ENCODE results near the gene DVL1.

DVL1 gene

DNA sequence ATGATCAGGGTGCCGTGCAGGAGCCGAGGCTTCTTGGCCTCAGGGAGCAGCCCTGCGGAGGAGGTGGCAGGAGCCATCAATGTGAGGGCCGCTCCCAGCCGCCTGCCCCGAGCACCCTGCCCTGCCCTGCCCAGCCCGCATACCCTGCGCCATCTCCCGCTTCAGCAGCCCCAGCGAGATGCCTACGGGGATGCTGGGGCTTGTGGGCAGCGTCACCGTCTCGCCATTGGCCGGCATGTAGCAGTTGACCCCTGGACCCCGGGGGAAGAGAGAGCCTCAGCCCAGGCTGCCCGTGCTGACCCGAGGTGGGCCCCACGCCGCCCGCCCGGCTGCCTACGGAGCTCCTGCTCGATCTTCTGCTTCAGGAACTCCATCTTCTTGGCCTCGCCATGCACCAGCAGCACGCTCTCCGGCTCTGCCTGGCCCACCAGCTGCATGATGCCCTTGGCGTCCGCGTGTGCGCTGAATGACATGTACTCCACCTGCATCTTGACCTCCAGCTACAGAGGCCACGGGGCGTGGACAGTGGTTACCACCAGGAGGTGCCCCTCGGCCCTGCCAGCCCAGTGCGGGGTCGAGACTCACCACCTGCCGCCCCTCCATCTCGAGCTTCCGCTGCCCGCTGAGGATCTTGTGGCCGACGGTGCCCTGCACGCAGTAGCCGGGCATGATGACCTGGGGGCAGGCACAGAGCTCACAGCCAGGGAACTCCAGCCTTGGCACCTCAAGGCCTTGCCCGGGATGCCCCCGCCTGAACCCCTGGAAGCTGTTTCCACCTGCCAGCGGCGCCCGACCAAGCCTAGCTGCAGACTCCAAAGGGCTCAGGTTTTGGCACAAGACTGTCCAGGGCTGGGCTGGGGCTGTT lies 36.5 kb downstream of the DVL1 start:
- in situ Hi-C loops (cut with MboI; ENCODE audit: low sequenced_read_pairs), result no loop called here

DNA sequence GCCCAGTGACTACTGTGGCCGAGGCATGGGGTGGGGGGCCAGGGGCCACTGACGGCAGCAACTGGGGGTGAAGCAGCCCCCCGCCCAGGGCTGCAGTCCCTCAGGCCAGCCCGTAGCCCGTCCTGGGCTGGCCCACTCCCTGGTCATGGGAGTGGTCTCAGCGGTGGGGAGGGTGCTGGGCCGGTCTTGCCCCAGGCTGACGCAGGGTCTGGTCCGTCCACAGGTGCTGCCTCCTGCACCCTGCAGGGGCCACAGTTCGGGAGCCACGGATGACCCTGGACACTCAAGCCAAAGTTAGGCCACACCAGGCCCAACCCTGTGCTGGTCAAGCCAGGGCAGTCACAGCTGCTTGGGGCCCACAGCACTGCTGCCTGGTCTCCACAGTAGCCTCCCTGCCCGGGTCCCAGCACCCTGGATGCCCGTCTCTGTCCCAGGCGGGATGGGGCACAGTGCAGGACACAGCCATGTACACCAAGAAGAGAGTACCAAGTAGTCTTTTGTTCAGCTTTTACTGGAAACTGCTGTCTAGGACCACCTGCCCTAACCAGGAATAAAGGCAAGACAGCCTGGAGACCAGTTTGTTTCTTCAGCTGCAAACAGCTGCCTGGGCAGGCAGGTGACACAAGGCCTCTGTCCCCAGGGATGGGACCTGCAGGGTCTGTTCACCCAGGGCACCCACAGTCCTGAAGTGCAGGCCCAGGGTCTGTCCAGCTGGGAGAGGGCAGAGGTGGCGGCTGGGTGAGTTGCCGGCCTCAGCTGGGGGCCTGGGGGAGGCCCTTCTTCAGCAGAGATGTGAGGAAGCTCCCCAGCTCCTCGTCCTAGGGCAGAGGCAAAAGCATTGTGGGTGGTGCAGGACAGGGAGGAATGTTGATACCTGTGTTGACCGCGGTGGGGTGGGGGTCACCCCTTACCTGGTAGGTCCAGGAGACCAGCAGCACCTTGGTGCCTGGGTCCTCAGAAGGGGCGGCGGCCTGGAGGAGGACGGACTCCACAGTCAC lies 37.8 kb downstream of the DVL1 start:
- in situ Hi-C loops (cut with MboI; ENCODE audit: low sequenced_read_pairs), result no loop called here

GRCh38 chr1:1310476-1311053 lies 38.7 kb downstream of the DVL1 start:
- in situ Hi-C loops (cut with MboI; ENCODE audit: low sequenced_read_pairs), result no loop called here

- in situ Hi-C loops (cut with MboI; ENCODE audit: low sequenced_read_pairs), result no loop called here
Measured at GRCh38 chr1:1310109-1310385, 39.2 kb downstream of the DVL1 start.

- in situ Hi-C loops (cut with MboI; ENCODE audit: low sequenced_read_pairs), result no loop called here
Measured at GRCh38 chr1:1309251-1310108, 39.7 kb downstream of the DVL1 start.

DNA sequence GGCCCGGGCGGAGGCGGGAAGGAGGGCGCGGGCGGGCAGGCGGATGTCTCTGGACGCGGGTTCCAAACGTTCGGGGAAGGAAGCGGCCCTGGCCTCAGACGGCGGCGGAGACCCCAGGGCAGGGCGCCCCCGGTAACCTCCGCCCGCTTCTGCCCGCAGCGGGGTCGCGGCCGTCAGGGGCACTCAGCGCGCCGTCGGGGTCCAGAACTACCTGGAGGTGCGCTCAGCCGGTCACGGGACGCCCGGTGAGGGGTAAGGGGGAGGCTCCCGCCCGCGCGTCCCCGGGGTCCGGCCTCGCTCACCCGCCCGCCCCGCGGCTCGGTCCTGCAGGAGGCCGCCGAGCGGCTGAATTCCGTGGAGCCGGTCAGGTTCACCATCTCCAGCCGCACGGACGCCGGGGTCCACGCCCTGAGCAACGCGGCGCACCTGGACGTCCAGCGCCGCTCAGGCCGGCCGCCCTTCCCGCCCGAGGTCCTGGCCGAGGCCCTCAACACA lies 40.4 kb downstream of the DVL1 start:
- in situ Hi-C loops (cut with MboI; ENCODE audit: low sequenced_read_pairs), result no loop called here

GRCh38 chr1:1307923-1308755 lies 41.1 kb downstream of the DVL1 start, which contains the start of the genes ACAP3 and PUSL1:
Gene ACAP3, minus strand, starts transcription at chr1:1307930. Its CDS starts 115 bp downstream, at chr1:1307815.
Gene PUSL1, plus strand, starts transcription at chr1:1308597. Its CDS starts 47 bp downstream, at chr1:1308644.
- in situ Hi-C loops (cut with MboI; ENCODE audit: low sequenced_read_pairs), result no loop called here

- in situ Hi-C loops (cut with MboI; ENCODE audit: low sequenced_read_pairs), result no loop called here
Measured at GRCh38 chr1:1307261-1307922, 41.8 kb downstream of the DVL1 start.

GRCh38 chr1:1306661-1307260 lies 42.5 kb downstream of the DVL1 start:
- in situ Hi-C loops (cut with MboI; ENCODE audit: low sequenced_read_pairs), result no loop called here

GRCh38 chr1:1306070-1306660 lies 43.1 kb downstream of the DVL1 start:
- in situ Hi-C loops (cut with MboI; ENCODE audit: low sequenced_read_pairs), result no loop called here

- in situ Hi-C loops (cut with MboI; ENCODE audit: low sequenced_read_pairs), result no loop called here
Measured at GRCh38 chr1:1305300-1306069, 43.7 kb downstream of the DVL1 start.

DNA sequence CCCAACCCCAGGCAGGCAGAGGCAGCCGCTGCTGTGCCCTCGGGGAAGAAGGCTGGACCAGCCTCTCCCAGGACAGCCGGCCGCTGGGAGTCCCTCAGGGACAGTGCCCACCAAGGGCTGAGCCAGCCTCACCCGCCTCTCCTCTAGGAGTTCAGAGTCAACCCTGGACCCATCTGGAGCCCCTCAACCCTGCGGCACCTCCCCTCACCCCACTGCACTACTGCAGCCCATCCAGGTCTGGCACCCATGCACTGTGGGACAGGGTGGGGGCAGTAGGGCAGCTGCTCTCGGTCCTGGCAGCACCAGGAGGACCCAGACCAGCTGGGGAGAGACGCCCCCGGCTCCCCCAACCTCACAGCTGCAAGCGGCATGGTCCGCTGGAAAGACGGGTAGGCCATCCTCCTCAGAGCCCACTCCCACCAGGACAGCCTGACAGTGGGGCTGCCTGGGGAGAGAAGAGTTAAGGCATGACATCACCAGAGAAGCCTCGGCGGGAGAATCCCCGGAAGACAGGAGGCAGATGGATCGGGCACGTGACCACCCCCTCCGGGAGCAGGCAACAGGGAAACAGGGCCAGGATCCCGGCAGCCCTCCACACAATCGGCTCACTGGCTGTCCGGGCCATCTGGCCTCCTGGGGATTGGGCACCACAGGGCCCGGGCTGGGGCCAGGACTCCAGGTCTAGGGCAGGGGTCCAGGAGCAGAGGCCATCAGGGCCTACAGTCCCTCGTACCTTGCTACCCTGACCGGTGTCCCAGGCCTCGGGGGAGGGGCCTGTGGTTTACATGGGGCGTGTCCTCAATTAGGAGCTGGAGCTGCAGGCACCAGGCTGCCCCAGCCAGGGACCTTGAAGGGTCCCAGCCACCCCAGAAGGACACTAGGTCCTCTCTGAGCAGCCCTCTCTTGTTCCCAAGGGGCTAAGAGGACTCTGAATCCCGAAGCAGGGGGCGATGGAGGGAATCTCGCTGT lies 44.6 kb downstream of the DVL1 start:
- in situ Hi-C loops (cut with MboI; ENCODE audit: low sequenced_read_pairs), result no loop called here

GRCh38 chr1:1303736-1304135 lies 45.5 kb downstream of the DVL1 start:
- in situ Hi-C loops (cut with MboI; ENCODE audit: low sequenced_read_pairs), result no loop called here

DNA sequence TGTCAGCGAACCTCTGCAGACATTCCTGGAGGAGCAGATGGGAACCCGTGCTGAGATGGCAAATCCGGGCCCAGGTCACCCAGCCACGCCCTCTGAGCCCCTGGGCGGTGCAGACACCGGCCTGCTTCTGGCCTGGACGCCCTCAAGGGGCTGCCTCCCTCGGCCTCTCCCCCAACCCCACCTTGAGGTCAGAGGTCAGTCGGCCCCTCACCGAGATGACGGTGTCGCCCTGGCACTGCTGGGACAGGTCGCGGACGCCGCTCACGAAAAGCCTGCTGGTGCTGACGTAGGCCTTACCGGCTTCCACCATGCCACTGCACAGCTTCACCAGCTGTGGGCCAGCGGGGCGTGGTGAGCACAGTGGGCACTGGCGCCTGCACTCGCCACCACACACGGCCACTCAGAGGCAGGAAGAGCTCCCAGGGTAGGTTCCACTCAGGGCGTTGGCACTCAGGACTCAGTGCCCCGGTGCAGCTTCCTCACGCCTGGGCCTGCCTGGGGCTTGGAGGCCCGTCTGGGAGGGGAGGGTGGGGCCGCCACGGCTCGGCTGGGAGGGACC lies 46.2 kb downstream of the DVL1 start:
- in situ Hi-C loops (cut with MboI; ENCODE audit: low sequenced_read_pairs), result no loop called here

- in situ Hi-C loops (cut with MboI; ENCODE audit: low sequenced_read_pairs), result no loop called here
Measured at GRCh38 chr1:1302006-1302430, 47.2 kb downstream of the DVL1 start.

- in situ Hi-C loops (cut with MboI; ENCODE audit: low sequenced_read_pairs), result no loop called here
Measured at GRCh38 chr1:1300352-1300739, 48.9 kb downstream of the DVL1 start.

All from hTERT RPE-1 (cell line).